Activated CD4-positive, alpha-beta T cell treated with anti-CD3 and anti-CD28 coated beads, Interleukin-2, amount 50 U/mL, for 1 hour (primary cell): ENCODE results near the gene SETD5.

ENCODE experiments used
- DNase-seq: peaks from one replicate; pipeline ENCODE4 v3.0.0-alpha.2; 2020

The SETD5 gene

GRCh38 chr3:9388142-9388541 lies 9.3 kb upstream of the SETD5 start:
- no peak for DNase-seq

GRCh38 chr3:9388562-9389272 lies 8.7 kb upstream of the SETD5 start:
- DNase-seq: no peak

- no peak for DNase-seq
Measured at GRCh38 chr3:9390265-9390888, 7.0 kb upstream of the SETD5 start.

GRCh38 chr3:9392041-9392440 lies 5.4 kb upstream of the SETD5 start:
- no peak for DNase-seq

- DNase-seq: no peak
Measured at GRCh38 chr3:9395570-9396300, 1.7 kb upstream of the SETD5 start.

GRCh38 chr3:9396301-9396631 lies 1.1 kb upstream of the SETD5 start:
- peak; percentile 76 for DNase-seq

- peak; percentile 99 for DNase-seq
Measured at GRCh38 chr3:9396632-9397331, 633 bp upstream of the SETD5 start.

- peak; percentile 32 for DNase-seq
Measured at GRCh38 chr3:9397906-9398699, 688 bp downstream of the SETD5 start.

GRCh38 chr3:9398700-9399336 lies 1.4 kb downstream of the SETD5 start:
- no peak for DNase-seq

- DNase-seq: no peak
Measured at GRCh38 chr3:9399337-9399703, 1.9 kb downstream of the SETD5 start.

GRCh38 chr3:9399746-9400145 lies 2.3 kb downstream of the SETD5 start:
- DNase-seq: no peak

GRCh38 chr3:9400616-9401015 lies 3.2 kb downstream of the SETD5 start:
- DNase-seq: no peak

- no peak for DNase-seq
Measured at GRCh38 chr3:9401986-9402385, 4.6 kb downstream of the SETD5 start.

- no peak for DNase-seq
Measured at GRCh38 chr3:9402410-9403228, 5.2 kb downstream of the SETD5 start.

- no peak for DNase-seq
Measured at GRCh38 chr3:9403463-9403862, 6.0 kb downstream of the SETD5 start.

- no peak for DNase-seq
Measured at GRCh38 chr3:9404680-9405079, 7.3 kb downstream of the SETD5 start.

- no peak for DNase-seq
Measured at GRCh38 chr3:9405756-9406155, 8.3 kb downstream of the SETD5 start.

GRCh38 chr3:9406856-9407626 lies 9.6 kb downstream of the SETD5 start:
- DNase-seq: no peak

- no peak for DNase-seq
Measured at GRCh38 chr3:9408061-9408460, 10.6 kb downstream of the SETD5 start.

GRCh38 chr3:9408546-9408945 lies 11.1 kb downstream of the SETD5 start:
- DNase-seq: no peak
